ENCODE data around the gene PTPRA.

PTPRA gene

DNA sequence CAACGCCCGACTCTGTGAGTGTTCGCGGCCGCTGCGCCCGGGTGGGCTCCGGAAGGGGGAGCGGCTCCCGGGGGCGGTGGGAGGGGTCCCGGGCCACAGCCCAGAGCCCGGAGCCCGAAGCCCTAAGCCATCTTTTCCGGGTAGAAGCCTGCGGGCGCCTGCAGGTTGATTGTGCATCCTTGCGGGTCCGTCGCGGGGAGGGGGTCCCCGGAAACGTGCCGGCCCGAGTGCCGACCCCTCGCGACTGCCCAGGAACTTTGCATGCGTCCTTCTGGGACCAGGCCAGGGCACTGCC is 413 bp downstream of the PTPRA start:
- DNase-seq (ENCODE audit: low read depth), result no peak
- H3K4me3 ChIP-seq (ENCODE audit: low read depth, low read length), result peak overlapping the region; percentile 82
- TF ChIP-seq, protein P1, sequence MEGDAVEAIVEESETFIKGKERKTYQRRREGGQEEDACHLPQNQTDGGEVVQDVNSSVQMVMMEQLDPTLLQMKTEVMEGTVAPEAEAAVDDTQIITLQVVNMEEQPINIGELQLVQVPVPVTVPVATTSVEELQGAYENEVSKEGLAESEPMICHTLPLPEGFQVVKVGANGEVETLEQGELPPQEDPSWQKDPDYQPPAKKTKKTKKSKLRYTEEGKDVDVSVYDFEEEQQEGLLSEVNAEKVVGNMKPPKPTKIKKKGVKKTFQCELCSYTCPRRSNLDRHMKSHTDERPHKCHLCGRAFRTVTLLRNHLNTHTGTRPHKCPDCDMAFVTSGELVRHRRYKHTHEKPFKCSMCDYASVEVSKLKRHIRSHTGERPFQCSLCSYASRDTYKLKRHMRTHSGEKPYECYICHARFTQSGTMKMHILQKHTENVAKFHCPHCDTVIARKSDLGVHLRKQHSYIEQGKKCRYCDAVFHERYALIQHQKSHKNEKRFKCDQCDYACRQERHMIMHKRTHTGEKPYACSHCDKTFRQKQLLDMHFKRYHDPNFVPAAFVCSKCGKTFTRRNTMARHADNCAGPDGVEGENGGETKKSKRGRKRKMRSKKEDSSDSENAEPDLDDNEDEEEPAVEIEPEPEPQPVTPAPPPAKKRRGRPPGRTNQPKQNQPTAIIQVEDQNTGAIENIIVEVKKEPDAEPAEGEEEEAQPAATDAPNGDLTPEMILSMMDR (IDR thresholded peaks at IDR 0.05; ENCODE audit: low read depth, low read length, missing control alignments), result no peak

DNA sequence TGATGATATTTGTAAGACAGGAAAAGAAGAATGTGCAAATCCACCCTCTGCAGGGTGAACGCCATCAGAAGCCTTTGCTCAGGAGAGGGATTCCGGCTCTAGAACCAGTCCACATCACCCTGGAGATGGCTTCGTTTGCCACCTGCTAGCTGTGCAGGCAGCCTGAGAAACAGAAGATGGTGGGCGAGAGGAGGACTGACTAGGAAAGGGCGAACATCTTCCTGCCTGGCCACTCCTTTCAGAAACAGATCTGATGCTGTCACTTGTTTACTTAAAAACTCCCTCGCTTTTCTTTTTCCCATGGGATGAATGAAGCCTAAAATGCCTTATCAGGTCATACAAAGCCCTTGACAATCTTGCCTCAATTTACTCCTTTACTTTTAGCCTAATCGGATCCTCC is 1.2 kb downstream of the PTPRA start:
- TF ChIP-seq, protein P1 (IDR thresholded peaks at IDR 0.05; ENCODE audit: low read depth, low read length, missing control alignments), result no peak
- peak overlapping the region; percentile 82 for H3K4me3 ChIP-seq (ENCODE audit: low read depth, low read length)
- DNase-seq (ENCODE audit: low read depth), result no peak

DNA sequence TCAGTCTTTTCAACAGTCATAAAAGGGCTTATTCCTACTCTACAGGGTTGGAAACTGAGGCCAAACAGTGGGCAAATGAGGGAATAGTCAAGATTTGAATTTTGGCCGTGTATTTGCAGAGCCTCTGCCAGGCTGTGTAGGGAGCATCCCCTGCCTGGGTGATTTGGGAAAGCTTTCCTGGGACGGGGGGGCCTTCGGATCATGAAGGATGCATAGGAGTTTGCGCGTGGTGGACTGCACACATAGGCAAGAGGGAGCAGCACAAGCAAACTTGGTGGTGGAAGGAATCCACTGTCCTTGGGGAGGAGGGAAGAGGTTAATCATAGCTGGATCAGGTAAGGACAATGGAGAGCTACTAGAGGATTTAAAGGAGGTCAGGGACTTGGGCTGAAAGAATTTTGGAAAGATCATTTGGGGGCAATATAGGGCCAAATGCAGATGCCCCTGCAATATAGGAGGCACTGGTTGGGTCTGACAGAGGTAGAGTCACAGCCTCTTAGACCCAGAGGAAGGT is 2.5 kb downstream of the PTPRA start:
- no peak overlapping the region for H3K4me3 ChIP-seq (ENCODE audit: low read depth, low read length)
- TF ChIP-seq, protein P1 (IDR thresholded peaks at IDR 0.05; ENCODE audit: low read depth, low read length, missing control alignments), result no peak
- DNase-seq (ENCODE audit: low read depth), result no peak

DNA sequence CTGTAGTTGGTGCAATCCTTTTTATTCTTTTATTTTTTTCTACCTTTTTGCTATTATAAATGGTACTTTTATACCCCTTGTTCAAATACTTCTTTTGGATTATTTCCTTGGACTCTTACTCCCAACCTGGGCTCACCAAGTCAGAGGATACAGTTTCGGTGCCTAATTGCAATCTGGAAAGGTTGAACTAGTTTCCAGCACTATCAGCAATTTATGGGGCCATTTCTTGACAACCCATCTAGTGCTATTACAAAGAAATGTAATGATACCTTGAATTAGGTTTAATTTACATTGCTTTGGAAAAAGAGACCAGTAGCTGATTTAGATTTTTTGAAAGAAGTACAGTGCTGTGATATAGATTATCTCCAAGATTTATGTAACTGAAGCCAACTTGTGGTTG is 5.2 kb downstream of the PTPRA start:
- TF ChIP-seq, protein P1 (IDR thresholded peaks at IDR 0.05; ENCODE audit: low read depth, low read length, missing control alignments), result no peak
- no peak for DNase-seq (ENCODE audit: low read depth)
- no peak overlapping the region for H3K4me3 ChIP-seq (ENCODE audit: low read depth, low read length)

DNA sequence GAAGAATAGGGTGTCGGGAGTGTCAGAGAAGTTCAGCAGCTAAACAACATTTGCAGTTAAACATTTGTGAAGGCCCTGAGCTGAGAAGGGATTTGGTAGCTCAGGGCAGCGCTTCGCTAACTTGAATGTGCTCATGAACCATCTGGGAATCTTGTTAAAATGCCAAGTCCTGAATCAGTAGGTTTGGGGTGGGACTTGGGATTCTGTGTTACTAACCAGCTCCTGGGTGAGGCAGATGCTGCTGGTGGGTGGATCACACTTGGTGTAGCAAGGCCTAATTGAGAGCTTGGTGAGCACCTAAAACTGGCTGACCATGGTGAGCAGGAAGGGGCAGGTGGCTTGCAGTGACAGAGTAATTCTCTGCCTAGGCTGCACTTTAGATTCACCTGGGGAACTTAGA is 5.9 kb downstream of the PTPRA start:
- H3K4me3 ChIP-seq (ENCODE audit: low read depth, low read length), result no peak overlapping the region
- TF ChIP-seq, protein P1 (IDR thresholded peaks at IDR 0.05; ENCODE audit: low read depth, low read length, missing control alignments), result no peak
- no peak for DNase-seq (ENCODE audit: low read depth)

DNA sequence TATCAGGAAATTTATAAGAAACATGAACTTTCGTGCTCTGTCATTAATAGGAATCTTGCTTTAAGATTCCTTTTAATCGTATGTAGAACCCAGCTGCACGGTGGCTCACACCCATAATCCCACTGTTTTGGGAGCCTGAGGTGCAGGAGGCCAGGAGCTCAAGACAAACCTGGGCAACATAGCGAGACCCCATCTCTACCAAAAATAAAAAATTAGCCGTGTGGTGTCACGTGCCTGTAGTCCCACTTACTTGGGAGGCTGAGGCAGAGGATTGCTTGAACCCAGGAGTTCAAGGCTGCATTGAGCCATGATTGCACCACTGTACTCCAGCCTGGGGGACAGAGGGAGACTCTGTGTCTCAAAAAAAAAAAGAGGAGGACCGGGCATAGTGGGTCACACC is 7.4 kb downstream of the PTPRA start:
- no peak for DNase-seq (ENCODE audit: low read depth)
- H3K4me3 ChIP-seq (ENCODE audit: low read depth, low read length), result no peak overlapping the region
- TF ChIP-seq, protein P1 (IDR thresholded peaks at IDR 0.05; ENCODE audit: low read depth, low read length, missing control alignments), result no peak

DNA sequence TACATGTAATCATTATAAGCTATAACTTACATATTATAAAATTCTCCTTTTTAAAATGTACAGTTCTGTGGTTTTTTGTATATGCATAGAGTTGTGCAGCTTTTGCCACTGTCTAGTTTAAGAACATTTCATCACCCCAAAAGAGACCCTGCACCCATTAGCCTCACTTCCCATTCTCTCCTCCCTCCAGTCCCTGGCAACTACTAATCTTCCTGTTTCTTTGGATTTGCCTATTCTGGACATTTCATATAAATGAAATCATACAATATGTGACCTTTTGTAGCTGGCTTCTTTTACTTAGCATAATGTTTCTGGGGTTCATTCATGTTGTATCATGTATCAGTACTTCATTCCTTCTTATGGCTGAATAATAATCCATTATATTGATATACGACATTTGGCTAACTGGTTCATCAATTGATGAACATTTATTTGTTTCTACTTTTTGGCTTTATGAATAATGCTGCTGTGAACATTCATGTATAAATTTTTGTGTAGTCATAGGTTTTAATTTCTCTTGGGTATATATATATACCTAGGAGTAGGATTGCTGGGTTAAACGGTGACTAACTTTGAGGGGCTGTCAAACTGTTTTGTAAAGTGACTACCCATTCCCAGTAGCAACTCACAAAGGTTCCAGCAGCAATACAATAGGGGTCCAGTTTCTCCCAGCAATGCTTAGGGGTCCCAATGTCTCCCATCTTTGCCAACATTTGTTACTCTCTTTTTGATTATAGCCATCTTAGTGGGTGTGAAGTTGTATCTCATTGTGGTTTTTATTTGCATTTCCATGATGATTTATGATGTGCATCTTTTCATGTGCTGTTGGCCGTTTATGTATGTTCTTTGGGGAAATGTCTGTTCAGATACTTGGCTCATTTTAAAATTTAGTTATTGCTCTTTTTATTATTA is 10.7 kb downstream of the PTPRA start:
- DNase-seq (ENCODE audit: low read depth), result no peak
- H3K4me3 ChIP-seq (ENCODE audit: low read depth, low read length), result no peak overlapping the region
- TF ChIP-seq, protein P1 (IDR thresholded peaks at IDR 0.05; ENCODE audit: low read depth, low read length, missing control alignments), result no peak
